ENCODE data around the gene PIK3AP1. TPM values are rescaled to one million over a fixed set of nuclear protein-coding genes. Genes with fewer than 3 reads are reported as not detected.

PIK3AP1 gene
- total RNA-seq, 4 donors from 2014 or later: 17.5 to 64.4 (median 23.7) TPM

DNA sequence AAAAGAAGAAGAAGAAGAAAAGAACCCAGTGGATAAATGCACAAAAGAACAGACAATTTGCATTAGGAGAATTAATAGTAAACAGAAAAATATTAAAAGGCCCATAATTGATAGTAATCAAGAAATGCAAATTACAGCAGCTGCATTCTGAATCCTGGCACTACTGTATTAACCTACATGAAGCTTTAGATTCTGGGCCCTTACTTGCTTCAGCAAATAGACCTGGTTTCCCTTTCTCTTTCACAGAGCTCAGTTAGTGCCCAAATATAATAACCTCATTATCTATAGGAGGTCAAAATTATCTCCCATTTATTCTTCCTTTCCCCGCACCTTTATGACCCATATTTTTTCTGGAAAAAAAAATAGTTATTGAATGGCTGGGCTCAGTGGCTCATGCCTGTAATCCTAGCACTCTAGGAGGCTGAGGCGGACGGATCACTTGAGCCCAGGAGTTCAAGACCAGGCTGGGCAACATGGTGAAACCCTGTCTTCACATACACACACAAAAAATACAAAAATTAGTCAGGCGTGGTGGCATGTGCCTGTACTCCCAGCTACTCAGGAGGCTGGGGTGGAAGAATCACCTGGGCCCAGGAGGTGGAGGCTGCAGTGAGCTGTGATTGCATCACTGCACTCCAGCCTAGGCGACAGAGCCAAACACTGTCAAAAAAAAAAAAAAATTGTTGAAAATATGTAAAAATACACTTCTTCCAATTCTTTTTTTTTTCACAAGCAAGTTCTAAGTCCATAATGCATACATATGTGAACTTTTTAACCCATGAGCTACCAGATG, 36.0 kb upstream of the PIK3AP1 start:
- TF ChIP-seq, protein P1, sequence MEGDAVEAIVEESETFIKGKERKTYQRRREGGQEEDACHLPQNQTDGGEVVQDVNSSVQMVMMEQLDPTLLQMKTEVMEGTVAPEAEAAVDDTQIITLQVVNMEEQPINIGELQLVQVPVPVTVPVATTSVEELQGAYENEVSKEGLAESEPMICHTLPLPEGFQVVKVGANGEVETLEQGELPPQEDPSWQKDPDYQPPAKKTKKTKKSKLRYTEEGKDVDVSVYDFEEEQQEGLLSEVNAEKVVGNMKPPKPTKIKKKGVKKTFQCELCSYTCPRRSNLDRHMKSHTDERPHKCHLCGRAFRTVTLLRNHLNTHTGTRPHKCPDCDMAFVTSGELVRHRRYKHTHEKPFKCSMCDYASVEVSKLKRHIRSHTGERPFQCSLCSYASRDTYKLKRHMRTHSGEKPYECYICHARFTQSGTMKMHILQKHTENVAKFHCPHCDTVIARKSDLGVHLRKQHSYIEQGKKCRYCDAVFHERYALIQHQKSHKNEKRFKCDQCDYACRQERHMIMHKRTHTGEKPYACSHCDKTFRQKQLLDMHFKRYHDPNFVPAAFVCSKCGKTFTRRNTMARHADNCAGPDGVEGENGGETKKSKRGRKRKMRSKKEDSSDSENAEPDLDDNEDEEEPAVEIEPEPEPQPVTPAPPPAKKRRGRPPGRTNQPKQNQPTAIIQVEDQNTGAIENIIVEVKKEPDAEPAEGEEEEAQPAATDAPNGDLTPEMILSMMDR (IDR thresholded peaks at IDR 0.05; ENCODE audit: low read depth): no peak

DNA sequence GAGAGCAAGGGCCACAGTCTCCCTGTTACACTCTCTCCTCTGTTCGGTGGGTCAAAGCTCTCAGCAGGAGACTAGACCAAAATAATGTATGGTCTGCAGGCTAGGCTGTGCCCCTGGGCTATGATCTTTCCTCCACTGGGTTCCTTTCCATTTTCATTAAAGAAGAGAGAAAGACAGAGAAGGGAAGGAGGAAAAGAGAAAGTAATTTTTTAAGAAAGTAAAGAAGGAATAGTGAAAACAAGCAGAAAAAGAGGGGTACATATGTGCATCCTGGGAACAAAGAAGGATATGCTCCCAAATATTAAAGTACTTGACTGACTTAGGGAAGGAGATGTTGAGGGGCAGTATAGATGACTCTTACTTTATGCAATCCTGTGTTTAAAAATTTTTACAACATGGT, 33.6 kb upstream of the PIK3AP1 start:
- TF ChIP-seq, protein P1 (IDR thresholded peaks at IDR 0.05; ENCODE audit: low read depth): no peak

- TF ChIP-seq, protein P1 (IDR thresholded peaks at IDR 0.05; ENCODE audit: low read depth): no peak
These were observed 32.1 kb upstream of the PIK3AP1 start for GRCh38 chr10:96752375-96752774.

DNA sequence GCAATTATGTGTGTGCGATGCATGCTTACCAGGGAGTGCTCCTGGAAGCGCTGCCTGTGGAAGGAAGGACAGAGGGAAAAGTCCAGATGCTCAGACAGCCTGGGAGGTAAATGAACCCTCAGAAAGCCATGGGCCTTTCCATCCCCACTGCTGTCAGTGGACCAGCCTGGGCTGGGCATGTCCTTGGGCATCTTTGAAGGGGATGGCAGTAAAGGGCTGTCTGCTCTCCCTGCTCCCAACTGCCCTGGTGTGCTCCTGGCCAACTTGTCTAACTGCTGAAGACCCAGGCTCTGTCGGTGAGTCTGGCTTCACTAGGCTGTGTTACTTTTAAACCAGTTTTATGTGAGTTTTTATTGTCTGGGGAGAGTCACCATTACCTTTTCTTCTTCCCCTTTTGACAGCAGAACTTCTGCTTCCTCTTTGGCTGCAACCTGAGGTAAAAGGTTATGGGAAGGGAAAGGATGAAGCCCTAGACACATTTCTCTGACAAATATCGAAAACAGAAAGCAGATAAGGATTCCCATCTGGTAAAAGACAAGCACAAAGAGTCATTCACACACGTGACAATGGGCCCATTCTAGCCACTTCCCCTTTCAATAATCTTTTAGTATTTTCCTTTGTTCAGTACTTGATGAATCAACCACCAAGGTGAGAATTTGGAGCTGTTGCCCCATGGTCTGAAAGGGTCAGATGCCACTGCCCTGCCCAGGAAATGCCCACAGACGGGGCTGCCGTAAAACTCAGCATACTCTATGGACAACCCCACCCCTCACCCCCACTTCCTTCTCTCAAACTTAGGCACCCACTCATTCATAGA, 27.6 kb upstream of the PIK3AP1 start:
- TF ChIP-seq, protein P1 (IDR thresholded peaks at IDR 0.05; ENCODE audit: low read depth): no peak

- TF ChIP-seq, protein P1 (IDR thresholded peaks at IDR 0.05; ENCODE audit: low read depth): no peak
These were observed 26.2 kb upstream of the PIK3AP1 start for GRCh38 chr10:96746503-96746902.

- TF ChIP-seq, protein P1 (IDR thresholded peaks at IDR 0.05; ENCODE audit: low read depth): no peak
These were observed 25.6 kb upstream of the PIK3AP1 start for GRCh38 chr10:96745950-96746349.

- TF ChIP-seq, protein P1 (IDR thresholded peaks at IDR 0.05; ENCODE audit: low read depth): no peak
These were observed 23.8 kb upstream of the PIK3AP1 start for GRCh38 chr10:96743988-96744585.
